Endometrial microvascular endothelial cells (primary cell): ENCODE measurements around the gene ARL6IP5. TPM values are rescaled to one million over a fixed set of nuclear protein-coding genes. Genes with fewer than 3 reads are reported as not detected.

ENCODE experiments used
- in situ Hi-C: cut with HindIII; loops from 2 replicates; pipeline ENCODE4 v1.10.0; 2017; ENCODE audit warnings: low sequenced_read_pairs, low pct_unique_long_range_greater_than_20kb; ENCODE audit errors: inconsistent ontology term
- total RNA-seq: library from RNA; depleted of rRNA; stranded (reverse); fragments of >200 nt; gene quantifications from one replicate; pipeline ENCODE4 v1.2.3, GENCODE V29; 2015; ENCODE audit errors: inconsistent ontology term

The ARL6IP5 gene
- total RNA-seq, 1 donor from 2014 or later: 135 TPM

DNA sequence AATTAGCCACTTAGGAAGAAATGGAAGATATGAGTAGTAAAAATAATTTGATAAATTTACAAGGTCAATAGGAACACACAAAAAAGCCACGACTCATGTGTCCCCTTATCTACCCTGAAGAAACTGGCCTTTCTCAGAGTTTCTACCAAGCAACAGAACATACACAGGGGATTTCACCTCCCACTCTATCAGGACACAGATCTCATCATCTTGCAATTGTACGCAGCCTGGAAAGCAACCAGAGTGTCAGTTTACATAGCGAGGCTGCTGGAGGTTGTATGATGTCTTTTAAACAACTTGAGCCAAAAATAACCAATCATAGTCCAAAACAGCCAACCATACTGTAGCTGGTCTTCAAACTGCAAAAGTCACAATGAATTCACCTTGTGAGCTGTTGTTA is 57.4 kb downstream of the ARL6IP5 start:
- in situ Hi-C loops: no loop called here

DNA sequence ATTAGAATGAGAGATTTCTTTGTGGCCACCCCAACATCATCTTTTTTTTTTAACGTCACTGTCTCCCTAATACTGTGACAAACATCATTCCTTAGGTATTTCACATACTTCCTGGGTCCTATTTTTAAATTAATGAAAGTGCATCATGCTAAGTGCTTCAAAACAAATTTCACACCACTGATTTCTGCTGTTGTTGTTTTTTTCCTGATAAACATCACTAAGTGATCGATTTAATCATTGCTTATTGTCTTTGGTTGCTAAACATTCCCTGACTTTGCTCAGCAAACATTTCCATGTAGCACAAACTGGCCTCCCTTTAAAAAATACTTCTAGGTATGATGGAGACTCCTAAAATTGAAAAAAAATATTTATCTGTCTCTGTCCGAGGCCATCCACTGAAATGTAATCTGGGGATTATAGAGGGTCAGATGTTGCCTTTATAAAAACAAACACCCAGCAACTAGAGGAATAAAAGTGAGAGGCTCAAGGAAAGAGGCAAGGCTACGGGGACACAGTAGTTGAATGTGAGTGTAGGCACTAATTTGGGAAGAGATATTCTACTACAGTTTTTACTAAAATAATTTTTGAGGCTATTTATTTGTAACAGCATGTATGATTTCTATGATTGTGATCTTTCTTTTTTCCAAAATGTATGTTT is 58.2 kb downstream of the ARL6IP5 start:
- in situ Hi-C loops: no loop called here

DNA sequence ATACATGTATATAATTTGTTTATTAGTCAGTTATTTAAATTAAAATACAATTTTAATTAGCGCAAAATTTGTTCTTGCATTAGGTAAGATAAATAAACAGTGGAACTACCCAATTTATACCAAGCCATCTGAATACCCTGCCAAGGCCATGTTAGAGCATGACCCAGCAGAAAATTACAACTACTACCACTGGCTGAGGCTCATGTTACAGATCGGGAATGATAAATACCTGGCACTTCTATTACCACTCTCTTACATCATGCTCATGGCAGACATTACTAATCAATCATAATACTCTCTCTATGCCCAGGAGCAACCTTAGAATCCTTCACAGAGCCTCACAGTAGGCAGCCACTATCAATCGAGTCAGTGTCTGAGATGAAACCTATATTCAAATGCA is 58.9 kb downstream of the ARL6IP5 start:
- in situ Hi-C loops: no loop called here

DNA sequence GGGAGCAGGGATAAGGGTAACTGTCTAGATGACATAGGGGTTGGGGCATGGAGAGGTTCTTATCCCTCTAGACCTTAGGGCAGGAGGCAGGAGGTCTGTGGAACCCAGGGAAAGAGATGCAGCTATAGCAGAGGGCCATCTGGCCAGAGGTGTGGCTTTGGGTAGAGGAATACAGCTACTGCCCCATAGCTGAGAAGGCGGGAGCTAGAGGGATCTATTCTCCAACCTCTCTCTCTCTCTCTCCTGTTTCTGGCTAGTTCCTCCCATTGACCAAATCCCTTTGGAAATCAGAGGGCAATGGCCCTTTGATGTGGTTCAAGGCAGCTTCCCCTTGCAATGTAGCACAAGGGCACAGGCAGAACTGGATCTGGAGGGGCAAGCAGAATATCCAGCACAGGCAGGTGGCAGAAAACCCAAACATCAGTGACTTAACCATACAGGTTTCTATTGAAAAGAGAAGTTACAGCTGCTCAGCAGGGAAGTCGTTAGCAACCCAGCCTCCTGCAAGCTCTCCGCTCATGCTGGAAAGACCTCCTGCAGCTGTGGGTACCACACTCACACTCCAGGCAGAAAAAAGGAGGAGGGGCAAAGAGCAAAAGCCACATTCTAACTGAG is 60.0 kb downstream of the ARL6IP5 start:
- in situ Hi-C loops: no loop called here

DNA sequence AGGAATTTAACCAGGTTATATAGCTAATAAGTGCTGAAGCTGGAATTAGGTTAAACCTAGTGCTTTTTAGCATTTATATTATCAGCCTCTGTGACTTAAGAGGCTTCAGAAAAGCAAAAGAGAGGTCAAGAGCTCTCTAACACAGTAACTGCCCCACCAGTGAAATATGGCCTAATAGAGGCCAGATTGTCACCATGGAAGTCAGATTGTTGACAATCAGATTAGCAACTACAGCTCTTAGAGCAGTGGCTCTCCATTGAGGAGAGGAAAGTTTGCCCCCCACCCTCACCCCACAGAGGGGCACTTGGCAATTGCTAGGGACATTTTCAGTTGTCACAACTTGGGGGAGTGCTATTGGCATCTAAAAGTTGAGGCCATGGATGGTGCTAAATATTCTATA is 61.0 kb downstream of the ARL6IP5 start:
- in situ Hi-C loops: no loop called here

DNA sequence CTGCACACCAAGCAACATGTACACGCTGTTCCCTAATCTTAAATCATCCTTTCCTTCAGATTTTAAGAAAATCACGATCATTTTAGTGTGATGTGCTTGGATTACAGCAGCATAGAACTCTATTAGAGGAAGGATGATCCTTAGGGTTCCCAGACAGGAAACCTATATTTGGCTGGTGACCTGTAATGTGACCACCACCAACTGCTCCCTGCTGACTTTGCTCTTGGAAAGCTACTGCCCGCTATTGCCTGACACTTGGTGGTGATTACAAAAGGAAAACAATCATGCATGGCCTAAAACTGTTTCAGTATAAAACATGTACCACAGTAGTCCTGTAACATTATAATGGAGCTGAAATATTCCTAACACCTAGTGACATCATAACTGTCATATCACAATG is 64.8 kb downstream of the ARL6IP5 start:
- in situ Hi-C loops: no loop called here

Other genes with a start within 250 kb of the ARL6IP5 start
- not detected for gene TAFA4, start 152.4 kb upstream of the ARL6IP5 start, total RNA-seq
- gene EOGT, start 71.3 kb upstream of the ARL6IP5 start, total RNA-seq: 103 TPM
- gene TMF1, start 32.6 kb upstream of the ARL6IP5 start, total RNA-seq: 17.3 TPM
- gene UBA3, start 4.6 kb upstream of the ARL6IP5 start, total RNA-seq: 73.8 TPM
- not detected for gene LMOD3, start 37.7 kb downstream of the ARL6IP5 start, total RNA-seq